Measurements from ENCODE around the gene ICAM5. TPM values are rescaled to one million over a fixed set of nuclear protein-coding genes. Genes with fewer than 3 reads are reported as not detected.

ICAM5 gene
- total and polyA plus RNA-seq, 2 experiments from 2014 or later, result 0.23 to 0.57 TPM

GRCh38 chr19:10284065-10284959, 5.4 kb upstream of the ICAM5 start:
- no peak overlapping the region for H2AFZ ChIP-seq

GRCh38 chr19:10284960-10285278, 4.8 kb upstream of the ICAM5 start:
- H3K36me3 ChIP-seq (replicated peaks; ENCODE audit: insufficient read depth, low read depth), result no peaks in the 10 kb centered on the region

More at GRCh38 chr19:10284065-10284959, 5.4 kb upstream of the ICAM5 start:
- H3K4me2 ChIP-seq, result no peak overlapping the region
- no peaks in the 10 kb centered on the region for H3K79me2 ChIP-seq
- H4K20me1 ChIP-seq (ENCODE audit: insufficient read depth, poor library complexity, severe bottlenecking), result no peaks in the 10 kb centered on the region
- no peaks in the 10 kb centered on the region for H3K9me3 ChIP-seq (ENCODE audit: low read depth)
- peaks cover 15% of the 10 kb centered on the region for H3K4me1 ChIP-seq (ENCODE audit: insufficient read depth)
- 96% methylated on average over 34 of the region's 34 CpGs for WGBS (ENCODE audit: low lambda C conversion rate, missing lambda C conversion rate)
- H3K27ac ChIP-seq, result no peak overlapping the region
- no peak overlapping the region for H3K4me3 ChIP-seq
- DNase-seq (ENCODE audit: low spot score), result no peak
- no peaks in the 10 kb centered on the region for H3K9me2 ChIP-seq (replicated peaks; ENCODE audit: insufficient read depth)
- peaks cover 26% of the 10 kb centered on the region for H3K27me3 ChIP-seq
- no peak for TF ChIP-seq EZH2 (IDR thresholded peaks at IDR 0.05; ENCODE audit: borderline replicate concordance)
- no peak for TF ChIP-seq CTCF (IDR thresholded peaks at IDR 0.05; ENCODE audit: poor library complexity)
- no peak for TF ChIP-seq EZH2phosphoT487 (IDR thresholded peaks at IDR 0.05; ENCODE audit: low read depth, severe bottlenecking, unreplicated experiment)
- H3K36me3 ChIP-seq (replicated peaks; ENCODE audit: insufficient read depth, low read depth), result no peaks in the 10 kb centered on the region

GRCh38 chr19:10285393-10285792, 4.4 kb upstream of the ICAM5 start:
- Histone ChIP-seq H2AFZ (no peak overlapping the region), H4K20me1 (ENCODE audit: insufficient read depth, poor library complexity, severe bottlenecking) (no peaks in the 10 kb centered on the region), H3K79me2 (no peaks in the 10 kb centered on the region), H3K27ac (no peak overlapping the region), H3K9me3 (ENCODE audit: low read depth) (no peaks in the 10 kb centered on the region), H3K4me3 (no peak overlapping the region), H3K36me3 (replicated peaks; ENCODE audit: insufficient read depth, low read depth) (no peaks in the 10 kb centered on the region), H3K27me3 (peaks cover 36% of the 10 kb centered on the region), H3K4me1 (ENCODE audit: insufficient read depth) (peaks cover 25% of the 10 kb centered on the region), H3K4me2 (no peak overlapping the region), H3K9me2 (replicated peaks; ENCODE audit: insufficient read depth) (no peaks in the 10 kb centered on the region)
- TF ChIP-seq EZH2phosphoT487 (IDR thresholded peaks at IDR 0.05; ENCODE audit: low read depth, severe bottlenecking, unreplicated experiment), result no peak
- TF ChIP-seq CTCF (IDR thresholded peaks at IDR 0.05; ENCODE audit: poor library complexity), result no peak
- no peak for TF ChIP-seq EZH2 (IDR thresholded peaks at IDR 0.05; ENCODE audit: borderline replicate concordance)
- WGBS (ENCODE audit: low lambda C conversion rate, missing lambda C conversion rate), result 93% methylated on average over 4 of the region's 4 CpGs
- no peak for DNase-seq (ENCODE audit: low spot score)

More at GRCh38 chr19:10284960-10285278, 4.8 kb upstream of the ICAM5 start:
- no peak overlapping the region for H3K4me3 ChIP-seq
- H3K79me2 ChIP-seq, result no peaks in the 10 kb centered on the region
- H4K20me1 ChIP-seq (ENCODE audit: insufficient read depth, poor library complexity, severe bottlenecking), result no peaks in the 10 kb centered on the region
- no peak for DNase-seq (ENCODE audit: low spot score)
- peaks cover 21% of the 10 kb centered on the region for H3K4me1 ChIP-seq (ENCODE audit: insufficient read depth)
- H3K9me3 ChIP-seq (ENCODE audit: low read depth), result no peaks in the 10 kb centered on the region
- H3K9me2 ChIP-seq (replicated peaks; ENCODE audit: insufficient read depth), result no peaks in the 10 kb centered on the region
- no peak overlapping the region for H3K27ac ChIP-seq
- peaks cover 32% of the 10 kb centered on the region for H3K27me3 ChIP-seq
- no peak overlapping the region for H3K4me2 ChIP-seq
- 94% methylated on average over 13 of the region's 13 CpGs for WGBS (ENCODE audit: low lambda C conversion rate, missing lambda C conversion rate)
- TF ChIP-seq CTCF (IDR thresholded peaks at IDR 0.05; ENCODE audit: poor library complexity) (no peak), EZH2phosphoT487 (IDR thresholded peaks at IDR 0.05; ENCODE audit: low read depth, severe bottlenecking, unreplicated experiment) (no peak), EZH2 (IDR thresholded peaks at IDR 0.05; ENCODE audit: borderline replicate concordance) (no peak)
- H2AFZ ChIP-seq, result no peak overlapping the region
